Loucy (cell line): ENCODE data around the gene GPR39.

Source experiments
- H2AFZ ChIP-seq: fragments of 200-600 bp; sonication (generic); 2 replicates; pipeline ENCODE4 v1.6.0; 2016; ENCODE audit warnings: antibody characterized with exemption, mild to moderate bottlenecking, low read length, moderate library complexity
- H3F3A ChIP-seq: fragments of 200-600 bp; 2 replicates; pipeline ENCODE4 v1.6.0; 2016; ENCODE audit warnings: antibody characterized with exemption, low read depth, mild to moderate bottlenecking
- H3K27me3 ChIP-seq: fragments of 200-600 bp; sonication (generic); 2 replicates; pipeline ENCODE4 v1.6.1; 2014; ENCODE audit warnings: low read length, mild to moderate bottlenecking; ENCODE audit not compliant: insufficient read depth, poor library complexity, severe bottlenecking
- H3K36me3 ChIP-seq: fragments of 200-600 bp; sonication (generic); 2 replicates; pipeline ENCODE4 v1.6.1; 2016; ENCODE audit warnings: low read length; ENCODE audit not compliant: insufficient read depth
- H3K4me1 ChIP-seq: fragments of 200-600 bp; sonication (generic); 2 replicates; pipeline ENCODE4 v1.5.1; 2014; ENCODE audit warnings: low read length, mild to moderate bottlenecking; ENCODE audit not compliant: insufficient read depth, poor library complexity, severe bottlenecking
- H3K4me2 ChIP-seq: fragments of 200-600 bp; sonication (generic); 2 replicates; pipeline ENCODE4 v1.6.0; 2014; ENCODE audit warnings: antibody characterized with exemption, low read length, low read depth, mild to moderate bottlenecking; ENCODE audit not compliant: poor library complexity, severe bottlenecking
- H3K4me3 ChIP-seq: fragments of 200-600 bp; sonication (generic); 2 replicates; pipeline ENCODE4 v1.5.1; 2014; ENCODE audit warnings: low read length, mild to moderate bottlenecking, mixed read lengths; ENCODE audit not compliant: poor library complexity, severe bottlenecking
- H3K79me2 ChIP-seq: fragments of 200-600 bp; sonication (generic); 2 replicates; pipeline ENCODE4 v1.6.1; 2014; ENCODE audit warnings: low read length; ENCODE audit not compliant: insufficient read depth
- H3K9ac ChIP-seq: fragments of 200-600 bp; sonication (generic); 2 replicates; pipeline ENCODE4 v1.6.0; 2014; ENCODE audit warnings: mild to moderate bottlenecking, low read depth, low read length, moderate library complexity; ENCODE audit not compliant: poor library complexity, severe bottlenecking
- H3K9me2 ChIP-seq: fragments of 200-600 bp; sonication (generic); replicated peaks from 2 replicates; pipeline ENCODE4 v1.6.1; 2016; ENCODE audit warnings: low read depth, low read length, mixed read lengths
- H3K9me3 ChIP-seq: fragments of 200-600 bp; sonication (generic); 2 replicates; pipeline ENCODE4 v1.6.1; 2014; ENCODE audit warnings: mild to moderate bottlenecking, antibody characterized with exemption, low read length, low read depth; ENCODE audit not compliant: insufficient read depth
- H4K20me1 ChIP-seq: fragments of 200-600 bp; sonication (generic); 2 replicates; pipeline ENCODE4 v1.6.0; 2014; ENCODE audit warnings: antibody characterized with exemption, low read length, mild to moderate bottlenecking; ENCODE audit not compliant: insufficient read depth, poor library complexity, severe bottlenecking
- CTCF ChIP-seq: fragments of 200-600 bp; sonication (generic); conservative IDR thresholded peaks from 2 replicates; pipeline ENCODE4 v1.5.1; 2014; ENCODE audit warnings: mild to moderate bottlenecking, antibody characterized with exemption, low read length
- EZH2phosphoT487 ChIP-seq: fragments of 200-600 bp; IDR thresholded peaks from 2 replicates; pipeline ENCODE4 v1.6.1; 2018; ENCODE audit warnings: antibody characterized with exemption, mild to moderate bottlenecking, moderate library complexity, borderline replicate concordance

The GPR39 gene

GRCh38 chr2:132608311-132608710, 191.7 kb downstream of the GPR39 start:
- no peak overlapping the region for H3K4me3 ChIP-seq
- no peak overlapping the region for H2AFZ ChIP-seq
- no peak overlapping the region for H3K4me2 ChIP-seq
- no peaks in the 10 kb centered on the region for H3K9me2 ChIP-seq
- no peaks in the 10 kb centered on the region for H3K9me3 ChIP-seq
- H3K79me2 ChIP-seq = no peaks in the 10 kb centered on the region
- TF ChIP-seq EZH2phosphoT487 = no peak
- TF ChIP-seq CTCF = no peak
- H3K36me3 ChIP-seq = no peaks in the 10 kb centered on the region
- H3F3A ChIP-seq = no peaks in the 10 kb centered on the region
- H3K27me3 ChIP-seq = no peaks in the 10 kb centered on the region
- H3K4me1 ChIP-seq = no peaks in the 10 kb centered on the region
- no peaks in the 10 kb centered on the region for H4K20me1 ChIP-seq
- H3K9ac ChIP-seq = no peak overlapping the region

- no peak overlapping the region for H3K4me2 ChIP-seq
- H4K20me1 ChIP-seq = no peaks in the 10 kb centered on the region
- no peak overlapping the region for H3K9ac ChIP-seq
- no peak overlapping the region for H3K4me3 ChIP-seq
- no peaks in the 10 kb centered on the region for H3F3A ChIP-seq
- no peaks in the 10 kb centered on the region for H3K9me2 ChIP-seq
- no peaks in the 10 kb centered on the region for H3K9me3 ChIP-seq
- H3K36me3 ChIP-seq = no peaks in the 10 kb centered on the region
- TF ChIP-seq EZH2phosphoT487 (no peak), CTCF (no peak)
- H3K79me2 ChIP-seq = no peaks in the 10 kb centered on the region
- H3K27me3 ChIP-seq = no peaks in the 10 kb centered on the region
- no peaks in the 10 kb centered on the region for H3K4me1 ChIP-seq
- H2AFZ ChIP-seq = no peak overlapping the region
Observed at GRCh38 chr2:132609101-132609890, 192.7 kb downstream of the GPR39 start.

- no peaks in the 10 kb centered on the region for H3K79me2 ChIP-seq
- no peaks in the 10 kb centered on the region for H3K27me3 ChIP-seq
- no peaks in the 10 kb centered on the region for H3K9me3 ChIP-seq
- no peaks in the 10 kb centered on the region for H3K4me1 ChIP-seq
- no peak overlapping the region for H3K9ac ChIP-seq
- H2AFZ ChIP-seq = no peak overlapping the region
- no peak for TF ChIP-seq EZH2phosphoT487
- TF ChIP-seq CTCF = no peak
- no peaks in the 10 kb centered on the region for H3K9me2 ChIP-seq
- no peaks in the 10 kb centered on the region for H4K20me1 ChIP-seq
- no peak overlapping the region for H3K4me3 ChIP-seq
- H3K36me3 ChIP-seq = no peaks in the 10 kb centered on the region
- H3K4me2 ChIP-seq = no peak overlapping the region
- no peaks in the 10 kb centered on the region for H3F3A ChIP-seq
Observed at GRCh38 chr2:132611719-132612118, 195.1 kb downstream of the GPR39 start.
